AG20443 (cell line): Measurements from ENCODE around the gene SH3D21.

ENCODE experiments used
- DNase-seq: peaks from one replicate; pipeline ENCODE4 v3.0.0; 2012; ENCODE audit warnings: low spot score, mixed read lengths

SH3D21 gene

DNA sequence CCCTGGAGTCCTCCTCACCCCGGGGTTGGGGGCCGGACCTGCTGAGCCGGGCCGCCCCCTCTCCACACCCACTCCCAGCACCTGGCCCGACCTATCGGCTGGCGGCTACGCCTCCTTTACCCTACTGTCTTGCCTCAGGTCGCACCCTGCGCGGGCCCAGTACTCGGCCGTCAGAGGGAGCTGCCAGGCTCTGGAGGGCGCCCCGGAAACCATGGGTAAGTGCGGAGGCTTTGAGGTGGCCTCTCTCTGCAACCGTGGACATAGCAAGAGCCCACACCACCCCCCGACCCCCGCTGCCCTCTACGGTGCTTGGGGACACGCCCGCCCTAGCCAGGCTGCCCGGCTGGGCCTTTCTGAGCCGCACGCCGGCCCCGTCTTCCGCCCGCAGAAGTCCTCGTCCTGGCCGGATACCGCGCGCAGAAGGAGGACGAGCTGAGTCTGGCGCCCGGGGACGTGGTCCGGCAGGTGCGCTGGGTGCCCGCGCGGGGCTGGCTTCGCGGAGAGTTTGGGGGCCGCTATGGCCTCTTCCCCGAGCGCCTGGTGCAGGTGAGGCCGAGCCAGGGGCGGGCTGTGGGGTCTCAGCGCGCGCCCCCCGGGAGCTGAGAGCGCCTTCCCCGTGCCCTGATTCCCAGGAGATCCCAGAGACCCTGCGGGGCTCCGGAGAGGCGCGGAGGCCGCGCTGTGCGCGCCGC is at the start of gene SH3D21:
Gene SH3D21, plus strand, starts transcription at position 159 of the 692 bp plus-strand sequence. Its CDS starts 53 bp downstream, at position 212.
- peak; percentile 56 for DNase-seq

DNA sequence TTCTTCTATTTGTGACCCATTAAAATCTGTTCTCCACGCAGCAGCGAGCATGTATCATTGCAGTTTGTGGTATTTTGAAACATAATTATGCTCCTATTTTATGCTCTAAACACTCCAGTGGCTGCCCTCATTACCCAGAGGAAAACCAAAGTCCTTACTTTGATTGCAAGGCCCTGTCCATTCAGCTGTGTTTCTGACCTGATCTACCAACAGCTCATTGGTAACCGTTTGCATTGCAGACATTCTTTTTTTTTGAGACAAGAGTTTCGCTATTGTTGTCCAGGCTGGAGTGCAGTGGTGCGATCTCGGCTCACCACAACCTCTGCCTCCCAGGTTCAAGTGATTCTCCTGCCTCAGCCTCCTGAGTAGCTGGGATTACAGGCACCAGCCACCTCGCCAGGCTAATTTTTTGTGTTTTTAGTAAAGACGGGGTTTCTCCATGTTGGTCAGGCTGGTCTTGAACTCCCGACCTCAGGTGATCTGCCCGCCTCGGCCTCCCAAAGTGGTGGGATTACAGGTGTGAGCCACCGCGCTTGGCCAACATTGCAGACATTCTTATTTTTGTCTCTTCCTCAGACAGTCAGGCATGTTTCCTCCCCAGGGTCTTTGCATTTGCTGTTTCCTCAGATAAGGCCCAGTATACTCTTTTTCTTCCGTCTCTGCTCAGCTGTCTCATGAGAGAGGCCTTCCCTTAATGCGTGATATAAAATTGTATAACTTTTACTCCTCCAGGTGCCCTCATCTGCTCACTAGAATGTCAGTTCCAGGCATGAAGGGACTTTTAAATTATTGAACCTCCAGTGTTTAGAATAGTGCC is 49.4 kb upstream of the SH3D21 start:
- no peak for DNase-seq

DNA sequence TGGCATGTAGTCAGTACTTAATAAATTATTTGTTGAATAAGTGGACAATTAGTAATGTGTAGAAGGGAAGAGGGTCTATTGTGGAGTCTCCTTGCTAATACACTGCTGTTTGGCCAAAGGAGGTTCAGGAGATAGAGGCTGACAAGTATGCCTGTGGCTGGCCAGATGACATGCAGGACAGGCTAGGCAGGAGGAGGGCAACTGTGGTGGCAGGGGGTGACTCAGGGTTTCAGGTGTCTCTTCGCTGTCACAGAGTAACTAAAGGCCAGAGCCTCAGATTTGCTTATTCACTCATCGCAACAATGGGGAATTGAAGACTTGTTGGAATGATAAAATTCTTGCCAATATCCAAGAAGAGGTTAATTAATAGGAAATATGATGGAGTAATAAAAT is 48.8 kb upstream of the SH3D21 start:
- no peak for DNase-seq

DNA sequence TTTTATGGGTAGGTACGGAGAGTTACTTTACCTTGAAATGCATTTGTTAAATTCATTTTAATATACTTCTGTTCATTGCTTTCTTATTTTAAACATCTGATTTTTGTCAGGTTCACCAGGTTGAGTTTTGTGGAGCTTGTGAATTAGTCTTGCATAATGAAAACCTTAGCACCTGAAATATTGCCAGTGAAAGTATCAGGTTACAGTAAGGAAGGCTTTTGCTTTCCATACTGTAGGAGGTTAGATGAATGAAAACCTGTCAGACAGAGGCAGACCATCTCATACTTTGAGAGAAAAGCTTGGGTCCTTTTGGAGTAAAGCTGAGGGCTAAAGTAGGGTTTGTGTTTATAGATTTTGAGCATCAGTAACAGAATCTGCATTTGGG is 47.2 kb upstream of the SH3D21 start:
- no peak for DNase-seq

DNA sequence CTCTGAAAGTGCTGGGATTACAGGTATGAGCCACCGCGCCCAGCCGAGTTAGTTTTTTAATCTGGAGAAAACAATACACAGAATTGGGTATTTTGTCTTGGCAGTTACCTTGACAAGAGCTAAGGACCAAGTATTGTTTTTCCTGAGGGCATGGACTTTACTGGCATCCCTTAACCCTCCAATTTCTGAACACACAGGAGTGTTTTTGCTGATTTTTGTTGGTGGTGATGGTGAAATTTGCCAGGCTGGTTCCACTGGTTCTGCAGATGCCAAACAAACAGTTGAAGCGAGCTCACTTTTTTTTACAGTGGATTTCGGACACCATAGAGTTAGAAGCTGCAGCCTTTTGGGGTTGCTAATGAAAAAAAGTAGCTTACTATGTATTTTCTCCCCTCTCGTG is 37.2 kb upstream of the SH3D21 start:
- DNase-seq, result no peak

DNA sequence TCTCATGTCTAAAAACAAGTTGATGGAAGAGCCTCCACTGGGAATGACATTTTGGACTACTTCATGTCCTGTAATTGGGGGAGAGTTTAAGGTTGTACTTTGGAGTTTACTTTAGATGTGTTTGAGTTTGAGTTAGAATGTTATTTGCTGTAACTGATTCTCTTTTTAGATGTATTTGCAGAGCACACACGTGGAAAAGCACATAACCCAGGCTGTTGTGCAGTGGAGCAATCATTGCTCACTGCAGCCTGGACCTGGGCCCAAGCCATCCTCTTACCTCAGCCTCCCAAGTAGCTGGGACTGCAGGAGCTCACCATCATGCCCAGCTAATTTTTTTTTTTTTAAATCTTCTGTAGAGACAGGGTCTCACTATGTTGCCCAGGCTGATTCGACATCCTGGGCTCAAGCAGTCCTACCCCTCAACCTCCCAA is 36.7 kb upstream of the SH3D21 start:
- DNase-seq, result no peak

DNA sequence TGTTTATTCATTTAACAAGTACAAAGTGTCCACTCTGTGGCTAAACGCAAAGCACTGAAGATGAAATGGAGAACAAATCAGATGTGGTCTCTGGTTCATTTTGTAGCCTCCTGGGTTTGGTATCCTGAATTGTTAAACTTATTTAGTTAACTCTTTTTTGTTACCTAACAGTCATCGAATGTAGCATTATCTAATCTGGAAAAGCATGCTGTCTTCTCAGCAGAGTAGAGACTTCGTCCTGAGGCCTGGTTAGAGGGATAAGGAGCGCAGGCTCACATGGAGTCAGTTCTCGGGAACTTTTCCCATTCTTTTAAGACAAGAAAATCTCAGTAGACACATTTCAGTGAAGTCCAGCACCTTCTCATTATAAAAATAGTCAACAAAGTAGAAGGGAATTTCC is 33.1 kb upstream of the SH3D21 start:
- no peak for DNase-seq

DNA sequence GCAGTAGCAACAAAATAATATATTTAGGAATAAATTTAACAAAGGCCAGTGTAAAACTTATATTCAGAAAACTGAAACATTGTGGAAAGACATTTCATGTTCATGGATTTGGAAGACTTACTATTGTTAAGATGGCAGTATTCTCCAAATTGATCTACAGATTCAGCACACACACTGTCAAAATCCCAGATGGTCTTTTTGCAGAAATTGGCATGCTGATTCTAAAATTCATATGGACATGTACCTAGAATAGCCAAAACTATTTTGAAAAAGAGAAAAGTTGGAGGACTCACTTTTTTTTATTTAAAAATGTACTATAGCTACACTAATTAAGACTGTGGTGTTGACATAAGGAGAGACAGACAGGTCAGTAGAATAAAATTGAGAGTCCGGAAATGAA is 32.0 kb upstream of the SH3D21 start:
- no peak for DNase-seq

DNA sequence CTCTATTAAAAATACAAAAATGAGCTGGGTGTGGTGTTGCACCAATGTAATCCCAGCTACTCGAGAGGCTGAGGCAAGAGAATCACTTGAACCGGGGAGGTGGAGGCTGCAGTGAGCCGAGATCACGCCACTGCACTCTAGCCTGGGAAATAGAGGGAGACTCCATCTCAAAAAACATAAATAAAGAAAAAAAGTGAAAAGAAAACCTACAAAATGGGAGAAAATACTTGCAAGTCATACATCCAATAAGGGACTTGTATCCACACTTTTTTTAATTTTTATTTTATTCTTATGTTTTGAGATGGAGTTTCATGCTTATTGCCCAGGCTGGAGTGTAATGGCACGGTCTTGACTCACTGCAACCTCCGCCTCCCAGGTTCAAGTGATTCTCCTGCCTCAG is 29.5 kb upstream of the SH3D21 start:
- DNase-seq, result no peak

DNA sequence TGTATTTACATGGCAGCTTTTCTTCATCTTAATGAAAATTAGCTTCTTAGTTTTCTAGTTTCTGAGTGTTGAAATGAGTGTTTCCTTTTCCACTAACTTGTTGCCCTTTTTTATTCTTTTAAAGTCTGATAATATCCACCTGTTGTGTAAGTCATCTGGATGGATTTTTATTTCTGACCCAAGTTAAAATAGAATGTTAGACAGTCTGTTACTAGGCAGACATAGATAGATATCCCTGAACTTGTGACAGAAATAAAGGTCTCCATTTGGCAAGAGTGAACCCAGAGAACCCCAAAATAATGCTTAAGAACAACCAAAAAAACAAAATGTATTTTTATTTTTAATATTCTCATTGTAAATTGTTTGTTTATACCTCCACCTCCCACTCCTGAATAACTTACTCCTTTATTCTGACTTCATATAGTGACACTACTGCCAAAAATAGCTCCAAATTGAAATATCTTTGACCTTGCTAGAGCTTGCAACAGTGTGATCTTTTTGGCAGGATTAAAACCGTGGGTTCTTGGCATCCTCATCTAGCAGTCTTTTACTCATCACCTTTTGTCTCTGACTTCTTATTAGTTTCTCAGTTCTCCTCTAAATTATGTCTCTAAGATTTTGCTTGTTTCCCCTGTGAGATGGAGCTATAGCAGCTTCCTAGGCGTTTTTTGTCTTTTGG is 26.9 kb upstream of the SH3D21 start:
- DNase-seq, result peak; percentile 33

DNA sequence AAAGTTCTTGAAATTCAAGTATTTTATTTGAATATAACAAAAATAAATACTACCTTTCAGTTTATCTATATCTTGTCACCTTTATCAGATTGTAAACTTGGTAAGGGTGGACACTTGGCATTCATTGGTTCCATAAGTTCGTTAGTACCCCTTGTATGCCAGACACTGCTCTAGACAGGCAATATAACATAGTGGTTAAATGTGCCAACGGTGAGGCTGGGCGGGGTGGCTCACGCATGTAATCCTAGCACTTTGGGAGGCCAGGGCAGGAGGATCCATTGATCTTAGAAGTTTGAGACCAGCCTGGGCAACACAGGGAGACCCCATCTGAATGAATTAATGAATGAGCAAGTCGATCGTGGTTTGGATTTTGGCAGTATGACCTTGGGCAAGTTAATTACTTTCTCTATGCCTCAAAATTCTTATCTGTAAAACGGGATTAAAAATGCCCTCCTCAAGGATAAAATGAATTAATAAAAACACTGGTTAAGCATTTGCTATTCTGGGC is 26.3 kb upstream of the SH3D21 start:
- no peak for DNase-seq

DNA sequence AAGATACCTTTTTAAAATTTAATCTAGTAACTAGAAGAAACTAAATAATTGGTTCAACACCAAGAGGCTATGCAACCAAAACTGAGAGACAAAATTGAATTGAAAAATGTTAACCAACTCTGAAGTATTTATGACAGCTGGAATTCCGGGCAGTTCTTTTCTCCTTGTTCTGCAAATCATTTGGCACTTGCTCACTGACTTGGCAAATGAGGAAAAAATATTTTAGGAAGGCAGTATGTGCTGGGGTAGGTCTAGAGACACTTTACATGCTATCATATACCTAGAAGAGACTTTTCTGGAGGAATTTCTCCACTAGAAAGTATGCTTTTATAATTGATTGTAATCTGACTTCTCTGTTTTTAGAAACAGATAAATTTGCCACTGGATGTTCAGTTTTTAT is 22.1 kb upstream of the SH3D21 start:
- DNase-seq, result peak; percentile 19

DNA sequence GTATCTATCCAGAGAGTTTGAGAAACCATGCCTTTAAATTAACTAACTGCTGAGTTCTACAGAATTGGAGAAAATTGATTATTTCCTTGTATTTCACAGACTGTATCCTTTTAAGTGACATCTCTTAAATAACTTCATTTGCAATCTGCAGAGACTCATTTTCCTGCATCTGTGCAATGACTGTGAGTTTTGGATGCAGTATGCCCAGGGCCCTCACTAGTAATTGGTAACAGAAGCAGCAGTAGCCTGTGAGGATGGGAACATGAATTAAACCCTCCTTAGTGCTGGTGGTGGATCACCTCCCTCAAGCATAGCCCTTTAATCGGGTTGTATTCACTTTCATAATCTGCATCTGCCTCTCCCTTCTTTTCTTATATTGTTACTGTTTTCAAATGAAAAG is 21.7 kb upstream of the SH3D21 start:
- DNase-seq, result no peak

DNA sequence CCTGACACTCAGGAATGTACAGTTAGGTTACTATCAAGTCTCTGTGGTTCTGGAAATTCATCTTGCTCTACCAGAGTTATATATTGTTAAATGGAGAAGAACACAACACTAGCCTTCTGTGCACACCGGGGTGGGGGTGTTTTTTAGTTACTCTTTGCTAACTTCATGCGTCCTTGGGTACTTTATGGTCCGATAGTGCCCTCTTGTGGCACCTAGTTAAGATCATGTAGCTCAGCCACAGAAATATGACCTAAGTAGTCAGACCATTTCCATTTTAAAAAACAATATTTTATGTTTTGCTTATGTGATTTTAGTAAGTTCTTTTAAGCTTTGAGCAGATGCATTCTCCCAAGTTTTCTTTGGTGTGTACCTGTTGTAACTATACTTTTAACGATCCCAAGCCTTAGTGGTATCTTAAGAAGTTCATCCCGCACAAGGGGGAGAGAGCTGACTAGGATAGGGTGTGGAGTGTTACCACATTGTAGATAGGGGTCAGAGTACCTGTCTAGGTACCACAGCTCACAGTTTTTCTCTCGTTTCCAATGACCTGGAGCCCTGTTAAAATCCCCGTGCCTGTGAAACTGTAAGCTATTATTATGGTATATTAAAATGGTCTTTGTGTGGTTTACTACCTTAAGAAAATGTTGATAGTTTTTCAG is 20.6 kb upstream of the SH3D21 start:
- peak; percentile 83 for DNase-seq

DNA sequence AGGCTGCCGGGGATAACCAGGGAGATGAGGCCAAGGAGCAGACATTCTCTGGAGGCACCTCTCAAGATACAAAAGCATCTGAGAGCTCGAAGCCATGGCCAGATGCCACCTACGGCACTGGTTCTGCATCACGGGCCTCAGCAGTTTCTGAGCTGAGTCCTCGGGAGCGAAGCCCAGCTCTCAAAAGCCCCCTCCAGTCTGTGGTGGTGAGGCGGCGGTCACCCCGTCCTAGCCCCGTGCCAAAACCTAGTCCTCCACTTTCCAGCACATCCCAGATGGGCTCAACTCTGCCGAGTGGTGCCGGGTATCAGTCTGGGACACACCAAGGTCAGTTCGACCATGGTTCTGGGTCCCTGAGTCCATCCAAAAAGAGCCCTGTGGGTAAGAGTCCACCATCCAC is 19.4 kb upstream of the SH3D21 start:
- DNase-seq, result no peak

DNA sequence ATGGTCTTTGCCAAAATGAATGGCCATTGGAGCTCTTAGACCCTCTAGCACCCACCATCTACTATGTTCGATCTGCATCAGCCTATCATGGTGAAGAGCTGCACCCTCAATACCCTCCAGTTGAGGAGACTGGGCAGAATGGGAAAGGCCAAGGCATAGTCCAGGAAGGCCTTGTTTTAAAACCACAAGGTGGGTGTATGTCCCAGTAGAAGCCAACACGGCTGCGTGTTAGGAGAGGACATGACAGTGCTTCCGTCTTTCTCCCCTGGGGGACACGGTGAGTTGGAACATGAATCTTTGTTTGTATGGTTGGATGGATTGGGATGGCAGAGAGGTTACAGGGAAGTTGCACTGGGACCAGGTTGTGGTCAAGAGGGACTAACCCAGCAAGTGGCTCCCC is 18.6 kb upstream of the SH3D21 start:
- DNase-seq, result no peak

DNA sequence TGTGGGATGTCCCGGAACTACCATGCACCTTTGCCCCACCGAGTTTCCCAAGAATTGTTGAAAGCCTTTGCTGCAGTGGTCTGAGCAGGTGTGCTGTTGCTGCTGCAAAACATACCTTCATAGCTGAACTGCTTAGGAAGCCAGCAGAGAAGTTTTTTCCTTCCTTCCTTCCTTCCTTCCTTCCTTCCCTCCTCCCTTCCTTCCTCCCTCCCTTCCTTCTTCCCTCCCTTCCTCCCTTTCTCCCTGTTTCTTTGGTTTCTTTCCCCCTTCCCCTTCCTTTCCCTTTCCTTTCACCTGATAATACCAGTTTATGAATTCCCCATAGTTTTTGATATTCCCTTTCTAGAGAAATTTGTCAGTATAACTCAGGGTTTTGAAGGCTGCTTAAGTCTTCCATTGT is 10.8 kb upstream of the SH3D21 start:
- DNase-seq, result no peak

DNA sequence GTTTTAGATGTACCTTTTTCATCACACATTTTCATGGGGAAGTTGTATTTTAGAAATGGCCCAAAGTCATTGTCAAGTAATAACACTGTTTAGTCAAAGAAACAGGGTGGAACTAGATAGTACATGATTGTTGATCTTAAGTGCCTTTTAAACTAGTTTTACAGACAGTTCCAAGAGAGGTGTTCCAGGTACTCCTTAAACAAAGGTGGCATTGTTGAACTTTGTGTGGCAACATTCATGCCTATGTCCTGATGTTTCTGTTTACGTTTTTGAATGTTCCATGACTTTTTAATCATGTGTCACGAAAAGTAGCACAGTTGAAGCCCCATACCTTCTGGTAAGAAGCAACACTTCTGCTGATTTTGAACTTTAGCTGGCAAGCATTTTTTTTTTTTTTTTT is 9.1 kb upstream of the SH3D21 start:
- DNase-seq, result no peak

DNA sequence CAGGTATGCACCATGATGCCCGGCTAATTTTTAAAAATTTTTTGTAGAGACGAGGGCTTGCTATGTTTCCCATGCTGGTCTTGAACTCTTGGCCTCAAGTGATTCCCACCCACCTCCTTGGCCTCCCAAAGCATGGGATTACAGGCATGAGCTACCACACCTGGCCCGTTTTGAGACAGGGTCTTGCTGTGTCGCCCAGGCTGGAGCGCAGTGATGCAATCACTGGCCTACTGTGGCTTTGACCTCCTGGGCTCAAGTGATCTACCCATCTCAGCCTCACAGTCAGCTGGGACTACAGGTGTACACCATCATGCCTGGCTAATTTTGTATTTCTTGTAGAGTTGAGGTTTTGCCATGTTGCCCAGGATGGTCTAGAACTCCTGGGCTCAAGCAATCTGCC is 7.5 kb upstream of the SH3D21 start:
- no peak for DNase-seq

DNA sequence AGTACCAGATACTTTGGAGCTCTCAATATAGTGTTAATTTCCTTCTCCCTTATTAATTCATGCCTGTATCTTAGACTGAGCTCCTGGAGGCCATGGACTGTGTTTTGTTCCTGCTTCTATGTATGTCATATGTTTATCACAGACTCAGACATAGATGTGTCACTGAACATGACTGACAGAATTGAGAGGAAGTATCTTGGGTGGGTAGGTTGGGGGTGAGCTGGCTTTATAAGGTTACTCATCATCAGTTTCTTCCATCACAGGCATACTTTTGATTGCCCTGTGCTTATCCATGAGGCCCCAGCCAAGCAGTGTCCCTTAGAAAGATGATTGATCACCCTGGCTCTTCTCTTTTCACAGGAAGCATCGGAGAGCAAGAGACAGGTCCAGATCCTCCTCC is 5.6 kb upstream of the SH3D21 start:
- DNase-seq, result no peak

DNA sequence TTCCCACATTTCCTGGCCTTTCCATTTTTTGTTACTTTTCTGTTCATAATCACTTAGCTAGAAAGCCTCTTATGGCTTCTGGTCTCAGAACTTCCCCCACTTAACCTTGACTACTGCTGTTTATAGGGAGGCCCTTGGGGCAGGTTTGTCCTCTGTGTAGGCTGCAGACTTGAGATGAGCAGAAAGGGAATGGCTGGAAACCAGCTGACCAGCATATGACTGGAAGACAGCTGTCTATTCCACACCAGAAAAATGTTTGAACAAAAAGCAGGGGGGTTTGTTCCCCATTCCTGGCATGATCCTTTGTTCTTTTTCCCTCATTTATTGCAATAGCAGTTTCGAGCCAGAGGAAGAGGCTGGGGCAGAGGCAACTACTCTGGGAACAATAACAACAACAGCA is 4.9 kb upstream of the SH3D21 start:
- DNase-seq, result no peak

DNA sequence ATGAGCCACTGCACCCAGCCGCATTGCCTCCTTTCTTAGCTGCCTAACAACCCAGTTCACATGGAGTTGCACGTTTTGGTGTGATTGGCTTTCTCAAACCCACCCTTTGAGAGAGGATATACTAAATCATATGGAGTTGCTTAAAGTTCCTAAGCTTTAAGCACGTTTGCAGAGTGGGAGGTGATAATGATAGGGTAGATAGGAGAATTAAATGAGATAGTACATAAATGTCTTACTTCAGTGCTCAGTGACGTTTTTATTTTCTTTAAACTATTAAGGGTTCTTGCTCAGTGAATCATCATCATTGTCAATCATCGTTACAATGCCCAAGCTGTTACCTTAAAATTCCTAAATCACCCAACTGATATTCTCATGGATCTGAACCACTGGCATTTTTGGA is 2.9 kb upstream of the SH3D21 start:
- no peak for DNase-seq
